Measurements from ENCODE around the gene HOTAIR.
A peak's percentile ranks its signal among the peaks of the same experiment; 100 is the strongest.

HOTAIR gene

GRCh38 chr12:53986686-53987483, 12.1 kb upstream of the HOTAIR start:
- DNase-seq (ENCODE audit: low read depth): no peak

- no peak for DNase-seq (ENCODE audit: low read depth)
Observed at GRCh38 chr12:53985994-53986685, 11.4 kb upstream of the HOTAIR start.

GRCh38 chr12:53985692-53985993, 10.9 kb upstream of the HOTAIR start:
- no peak for DNase-seq (ENCODE audit: low read depth)

GRCh38 chr12:53984901-53985691, 10.3 kb upstream of the HOTAIR start, which contains the start of gene HOXC10:
HOXC10 (plus strand) TSS chr12:53985146; CDS start chr12:53985260, 114 bp downstream.
- DNase-seq (ENCODE audit: low read depth): peak; percentile 56

DNA sequence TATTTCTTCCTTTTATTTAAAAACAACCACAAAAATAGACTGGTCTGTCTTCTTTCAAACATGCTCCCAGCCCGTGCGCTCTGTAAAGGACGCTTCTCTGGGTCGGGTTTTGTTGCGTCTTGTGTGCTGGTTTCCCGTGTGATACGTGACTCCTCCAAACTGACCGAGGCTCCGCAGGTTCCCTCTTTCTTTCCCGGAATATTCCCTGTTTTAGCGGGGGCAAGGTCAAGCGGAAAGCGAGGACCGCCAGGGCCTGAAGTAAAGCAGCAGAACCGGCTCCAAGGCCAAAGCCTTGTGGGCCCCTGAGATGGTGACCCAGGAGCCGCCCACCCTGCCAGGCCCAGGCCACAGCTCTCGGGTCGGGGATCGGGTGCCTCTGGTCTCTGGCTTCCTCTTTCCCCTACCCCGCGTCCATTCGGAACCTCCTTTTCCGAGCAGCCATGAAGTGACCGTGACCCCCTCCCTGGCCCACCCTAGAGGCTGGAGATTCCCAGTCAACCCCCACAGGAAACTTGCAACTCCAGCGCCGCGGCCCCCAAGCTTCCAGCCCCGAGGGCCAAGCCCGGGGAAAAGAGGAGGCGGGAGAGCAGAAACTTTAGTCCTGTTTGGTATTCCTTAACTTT, 9.3 kb upstream of the HOTAIR start:
- DNase-seq (ENCODE audit: low read depth): no peak

DNA sequence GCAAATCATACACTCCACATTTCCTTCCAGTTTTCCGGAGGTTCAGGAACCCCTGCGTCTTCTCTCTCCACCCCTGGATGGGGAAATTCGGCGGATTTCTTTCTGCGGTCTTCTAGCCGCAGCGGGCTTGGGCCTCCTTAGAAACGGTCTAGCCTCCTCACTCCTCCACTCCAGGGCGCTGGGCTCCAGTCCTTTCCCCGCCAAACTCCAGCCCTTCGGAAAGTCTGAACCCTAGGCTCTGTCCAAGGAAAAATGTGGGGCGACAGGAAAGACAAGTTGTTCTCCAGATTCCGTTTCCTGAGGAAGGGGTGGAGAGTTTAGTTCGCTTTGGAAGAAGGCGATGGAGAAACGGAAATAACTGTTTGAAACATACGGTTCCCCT, 8.8 kb upstream of the HOTAIR start:
- DNase-seq (ENCODE audit: low read depth): no peak

GRCh38 chr12:53982648-53983567, 8.2 kb upstream of the HOTAIR start:
- DNase-seq (ENCODE audit: low read depth): no peak

DNA sequence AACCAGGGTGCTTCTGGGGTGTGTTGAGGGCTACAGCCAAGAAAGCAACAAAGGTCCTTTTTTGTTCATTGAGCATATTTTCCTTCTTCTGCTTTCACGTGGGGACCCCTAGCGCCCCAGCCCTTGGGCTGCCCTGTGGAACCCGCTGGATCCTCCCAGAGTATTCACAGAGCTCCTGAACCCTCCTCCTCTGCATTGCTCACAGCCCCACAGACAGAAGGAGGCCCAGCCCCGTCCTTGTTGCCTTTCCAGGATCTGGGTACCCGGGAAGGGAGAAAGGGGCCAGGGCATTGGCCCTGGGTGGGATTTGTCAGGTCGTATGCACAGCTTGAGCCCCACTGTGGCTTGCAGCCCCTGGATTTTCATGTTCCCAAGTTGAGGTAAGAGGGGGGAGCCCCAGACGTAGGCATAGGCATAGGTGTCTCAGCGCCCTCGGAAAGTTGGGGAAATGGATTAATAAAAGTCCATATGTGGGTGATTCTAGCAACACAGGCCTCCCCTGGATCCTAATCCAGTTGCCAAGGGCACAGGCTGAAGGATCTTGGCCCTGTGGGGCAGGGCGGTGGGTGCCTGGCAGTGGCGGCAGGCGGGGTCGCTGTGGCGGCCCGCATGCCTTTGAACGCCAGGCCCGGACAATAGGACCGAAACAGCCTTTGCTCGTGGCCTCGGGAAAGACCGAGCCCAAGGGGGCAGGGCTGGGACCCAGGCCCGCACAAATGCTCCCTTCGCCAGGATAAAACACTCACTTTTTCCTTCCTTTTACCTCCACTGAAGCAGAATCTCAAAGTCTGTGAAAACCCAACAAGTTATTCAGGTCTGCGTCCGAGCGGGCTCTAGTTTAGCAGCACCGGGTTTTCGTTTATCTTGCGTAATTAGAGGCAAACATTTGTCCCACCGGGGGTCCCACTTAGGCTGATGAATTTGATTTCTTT, 7.1 kb upstream of the HOTAIR start:
- DNase-seq (ENCODE audit: low read depth): no peak

DNA sequence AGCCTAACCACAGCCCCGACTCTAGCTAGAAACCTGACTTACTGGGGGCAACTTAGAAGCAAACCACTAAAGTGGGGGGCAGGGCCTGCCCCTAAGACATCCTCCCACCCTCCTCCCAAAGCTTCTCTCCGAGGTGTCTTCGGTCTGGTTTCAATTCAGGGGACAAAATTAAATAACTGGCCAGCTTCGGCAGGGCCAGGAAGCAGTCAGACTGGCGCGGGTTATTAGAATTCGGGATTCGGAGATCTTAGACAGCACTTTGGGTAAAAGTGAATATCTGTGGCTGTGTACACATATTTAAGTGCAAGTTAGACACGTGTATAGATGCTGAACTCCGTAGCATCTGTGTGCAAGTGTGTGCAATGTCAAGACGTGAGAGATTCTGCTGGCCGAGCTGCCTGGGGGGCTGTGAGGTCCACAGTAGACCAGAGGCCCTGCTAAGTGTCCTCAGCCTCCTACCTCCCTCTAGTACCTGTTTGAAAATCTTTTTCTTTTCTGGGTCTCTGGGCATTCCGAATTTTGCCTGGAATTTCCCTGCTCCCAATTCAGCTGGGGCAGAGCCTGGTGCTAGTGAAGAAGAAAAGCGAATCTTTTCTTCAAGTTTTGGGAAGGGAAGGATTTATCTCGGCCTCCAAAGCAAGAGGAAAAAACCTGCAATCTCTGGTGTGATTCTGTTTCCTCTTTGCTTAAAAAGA, 6.2 kb upstream of the HOTAIR start:
- DNase-seq (ENCODE audit: low read depth): no peak

DNA sequence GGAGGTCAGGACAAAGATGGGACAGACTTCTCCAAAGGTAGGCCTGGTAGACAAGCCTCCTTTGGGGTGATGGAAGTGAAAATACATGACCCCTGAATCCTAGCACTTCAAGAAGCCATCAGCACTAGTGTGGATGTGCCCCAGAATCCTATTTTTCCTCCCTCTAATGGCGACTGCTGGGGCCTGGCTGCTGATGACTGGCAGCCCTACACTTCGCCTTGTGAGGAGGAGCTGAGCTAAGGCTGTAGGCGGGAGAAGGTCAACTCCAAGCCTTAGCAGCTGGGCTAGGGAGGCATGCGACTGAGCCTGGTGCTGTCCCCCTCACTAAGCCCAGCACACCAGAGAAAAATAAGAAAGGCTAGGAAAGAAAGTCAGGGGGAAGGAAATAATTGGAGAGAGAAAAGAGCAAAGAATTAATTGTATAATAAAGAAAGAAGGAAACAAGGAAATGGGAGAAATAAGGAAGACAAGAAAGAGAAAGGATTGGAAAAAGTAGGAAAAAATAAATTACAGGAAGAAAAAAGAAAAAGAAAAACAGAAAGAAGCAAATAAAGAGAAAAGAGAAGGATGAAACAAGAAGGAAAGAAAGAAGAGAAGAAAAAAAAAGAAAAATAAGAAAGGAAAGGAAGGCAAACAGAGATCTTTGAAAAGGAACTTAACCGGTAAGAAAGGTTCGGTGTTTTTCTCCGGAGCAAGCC, 5.5 kb upstream of the HOTAIR start:
- DNase-seq (ENCODE audit: low read depth): no peak

- no peak for DNase-seq (ENCODE audit: low read depth)
Observed at GRCh38 chr12:53978477-53979356, 4.0 kb upstream of the HOTAIR start.

- DNase-seq (ENCODE audit: low read depth): no peak
Observed at GRCh38 chr12:53977596-53978445, 3.1 kb upstream of the HOTAIR start.

DNA sequence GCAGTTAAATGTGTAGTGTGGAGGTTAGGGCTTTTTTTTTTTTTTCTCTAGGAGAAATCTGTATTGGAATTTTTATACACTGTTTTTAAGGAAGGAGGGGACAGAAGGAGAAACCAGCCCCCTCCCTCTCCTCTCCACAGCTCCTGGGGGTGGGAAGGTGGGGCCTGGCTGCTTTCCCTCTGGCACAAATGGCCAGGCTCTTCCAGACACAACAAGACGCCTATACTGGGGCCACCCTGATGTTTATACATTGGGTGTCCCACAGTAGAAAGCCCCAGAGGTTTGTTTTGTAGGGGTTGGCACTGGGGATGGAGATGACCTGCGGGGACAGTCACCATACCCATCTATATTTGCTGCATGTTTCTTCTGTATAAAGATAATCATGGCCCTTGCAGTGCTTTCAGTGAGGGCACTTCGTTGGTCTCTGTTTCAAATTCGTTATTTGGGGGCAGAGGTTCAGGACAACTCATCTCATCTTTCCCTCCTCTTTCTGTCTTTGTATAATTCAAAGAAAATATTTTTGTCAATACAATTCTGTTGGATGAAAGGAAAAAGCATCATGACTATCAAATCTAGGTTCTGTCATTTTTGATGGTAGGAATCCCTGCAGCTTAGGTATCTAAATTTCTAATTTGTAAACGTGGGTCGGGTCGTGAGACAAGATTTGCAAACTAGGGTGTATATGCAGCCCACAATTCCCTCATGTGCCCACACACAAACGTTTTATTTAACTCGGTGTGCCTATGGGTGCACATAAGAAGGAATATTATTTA, 2.3 kb upstream of the HOTAIR start:
- DNase-seq (ENCODE audit: low read depth): no peak

- DNase-seq (ENCODE audit: low read depth): no peak
Observed at GRCh38 chr12:53976172-53976822, 1.5 kb upstream of the HOTAIR start.

DNA sequence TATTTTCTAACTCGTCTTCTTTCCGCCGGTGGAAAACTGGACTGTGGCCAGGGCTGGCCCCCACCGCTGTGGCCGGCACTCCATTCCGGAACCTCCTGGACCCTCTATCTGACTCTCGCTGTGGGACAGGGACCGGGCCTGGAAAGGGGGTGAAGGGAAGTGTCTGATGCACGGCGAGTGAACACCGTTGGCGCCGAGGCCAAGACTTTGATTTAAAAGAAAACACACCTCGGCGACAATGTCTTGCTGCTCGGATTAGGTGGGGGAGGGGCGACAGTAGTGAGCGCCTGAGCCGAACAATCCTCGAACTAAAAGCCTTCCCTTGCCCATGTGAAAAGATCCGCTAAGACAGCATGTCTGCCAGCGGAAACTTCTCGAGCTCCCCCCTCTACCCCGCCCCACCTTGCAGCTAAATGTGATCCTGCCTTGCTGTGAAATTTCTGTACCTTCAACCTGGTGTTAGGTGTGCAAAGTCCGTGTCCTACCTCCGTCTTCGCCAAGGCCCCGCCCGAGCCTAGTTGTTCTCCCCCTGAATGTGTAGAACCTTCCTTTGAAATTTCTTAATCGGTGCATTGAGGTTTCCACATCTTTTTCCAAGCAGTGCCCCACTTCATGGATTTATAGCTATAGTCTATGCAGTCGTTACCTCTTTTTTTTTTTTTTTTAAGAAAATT, 862 bp upstream of the HOTAIR start:
- no peak for DNase-seq (ENCODE audit: low read depth)

Data from iris pigment epithelial cell (primary cell).